ENCODE results near the gene RELT. TPM values are rescaled to one million over a fixed set of nuclear protein-coding genes. Genes with fewer than 3 reads are reported as not detected.

RELT gene
- total and polyA plus RNA-seq, 2 donors (not counting 1 experiment from before 2014, with no cell fraction given) = 71.6 to 92.4 TPM

DNA sequence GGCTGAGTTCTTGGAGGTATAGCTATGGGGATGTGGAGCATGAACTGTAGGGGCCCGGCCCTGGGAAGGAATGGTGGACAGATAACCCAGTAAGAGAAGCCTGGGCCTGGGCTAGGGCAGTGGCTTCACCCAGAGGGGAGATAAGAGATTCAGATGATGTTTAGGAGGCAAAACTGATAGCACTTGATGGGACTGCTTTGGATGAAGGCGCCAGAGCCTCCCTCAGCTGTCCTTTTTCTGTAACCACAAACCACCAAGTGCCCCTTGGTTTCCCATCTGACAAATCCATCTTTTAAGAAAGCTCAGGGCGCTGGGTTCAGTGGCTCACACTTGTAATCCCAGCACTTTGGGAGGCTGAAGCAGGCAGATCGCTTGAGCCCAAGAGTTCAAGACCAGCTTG, 23.4 kb downstream of the RELT start:
- Histone ChIP-seq H3K27ac (ENCODE audit: low read length in 2 of 2) (peak overlapping the region in 1 of 2 donors; percentile 48), H3K4me1 (ENCODE audit: control insufficient read depth in 2 of 2, insufficient read depth in 2 of 2, low read length in 2 of 2) (no peaks in the 10 kb centered on the region), H3K27me3 (replicated peaks in 1 of 4; ENCODE audit: control extremely low read depth in 1 of 4, control insufficient read depth in 3 of 4, insufficient read depth in 4 of 4, low read length in 3 of 4) (no peaks in the 10 kb centered on the region), H3K79me2 (ENCODE audit: control insufficient read depth, insufficient read depth, low read length) (peaks cover 3% of the 10 kb centered on the region), H3K36me3 (replicated peaks in 1 of 2; ENCODE audit: control extremely low read depth in 1 of 2, control insufficient read depth in 1 of 2, extremely low read depth in 1 of 2, insufficient read depth in 2 of 2, low read length in 1 of 2) (peaks cover 0 to 47% of the 10 kb centered on the region in 2 experiments), H3K4me3 (ENCODE audit: control extremely low read depth in 1 of 5, extremely low read depth in 1 of 5, insufficient read depth in 1 of 5, low read depth in 2 of 5, low read length in 4 of 5) (no peak overlapping the region), H3K9me3 (ENCODE audit: control extremely low read depth in 1 of 3, control insufficient read depth in 2 of 3, insufficient read depth in 1 of 3, low read length in 2 of 3) (no peaks in the 10 kb centered on the region), H3K9ac (ENCODE audit: low read length) (no peak overlapping the region), H2AFZ (ENCODE audit: insufficient read depth, low read depth, low read length, poor library complexity, severe bottlenecking) (no peak overlapping the region), H4K20me1 (ENCODE audit: control insufficient read depth, insufficient read depth, low read length, poor library complexity, severe bottlenecking) (peaks cover 16% of the 10 kb centered on the region), H3K4me2 (replicated peaks; ENCODE audit: low read depth, low read length, poor library complexity, severe bottlenecking) (no peak overlapping the region)
- intact Hi-C loops (cut with micrococcal nuclease) = no loop called here
- ChIA-PET CTCF (interaction anchor here (1.4 to 9.4 kb wide), 3 partner anchors 48 to 262 kb away, joined by 4 to 102 read pairs (median 4); no protein-coding TSS in a partner anchor), POLR2A (no interaction called here)
- peaks cover 2% of the 10 kb centered on the region for H3K4me1 Mint-ChIP-seq
- 42% methylated on average over 4 of the region's 4 CpGs for WGBS (ENCODE audit: insufficient coverage)
- TF ChIP-seq, protein P1, sequence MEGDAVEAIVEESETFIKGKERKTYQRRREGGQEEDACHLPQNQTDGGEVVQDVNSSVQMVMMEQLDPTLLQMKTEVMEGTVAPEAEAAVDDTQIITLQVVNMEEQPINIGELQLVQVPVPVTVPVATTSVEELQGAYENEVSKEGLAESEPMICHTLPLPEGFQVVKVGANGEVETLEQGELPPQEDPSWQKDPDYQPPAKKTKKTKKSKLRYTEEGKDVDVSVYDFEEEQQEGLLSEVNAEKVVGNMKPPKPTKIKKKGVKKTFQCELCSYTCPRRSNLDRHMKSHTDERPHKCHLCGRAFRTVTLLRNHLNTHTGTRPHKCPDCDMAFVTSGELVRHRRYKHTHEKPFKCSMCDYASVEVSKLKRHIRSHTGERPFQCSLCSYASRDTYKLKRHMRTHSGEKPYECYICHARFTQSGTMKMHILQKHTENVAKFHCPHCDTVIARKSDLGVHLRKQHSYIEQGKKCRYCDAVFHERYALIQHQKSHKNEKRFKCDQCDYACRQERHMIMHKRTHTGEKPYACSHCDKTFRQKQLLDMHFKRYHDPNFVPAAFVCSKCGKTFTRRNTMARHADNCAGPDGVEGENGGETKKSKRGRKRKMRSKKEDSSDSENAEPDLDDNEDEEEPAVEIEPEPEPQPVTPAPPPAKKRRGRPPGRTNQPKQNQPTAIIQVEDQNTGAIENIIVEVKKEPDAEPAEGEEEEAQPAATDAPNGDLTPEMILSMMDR (IDR thresholded peaks at IDR 0.05) = no peak
- TF ChIP-seq EZH2 (IDR thresholded peaks at IDR 0.05; ENCODE audit: borderline replicate concordance, insufficient read depth, low read depth, low read length, poor library complexity, severe bottlenecking) = no peak
- no peak overlapping the region for H3K4me3 Mint-ChIP-seq
- DNase-seq (no peak), ATAC-seq (ENCODE audit: low read depth) (no peak)
- no peaks in the 10 kb centered on the region for H3K9me3 Mint-ChIP-seq (ENCODE audit: insufficient read depth)
- H3K27me3 Mint-ChIP-seq = no peaks in the 10 kb centered on the region
- H3K27ac Mint-ChIP-seq = peak overlapping the region; percentile 73

DNA sequence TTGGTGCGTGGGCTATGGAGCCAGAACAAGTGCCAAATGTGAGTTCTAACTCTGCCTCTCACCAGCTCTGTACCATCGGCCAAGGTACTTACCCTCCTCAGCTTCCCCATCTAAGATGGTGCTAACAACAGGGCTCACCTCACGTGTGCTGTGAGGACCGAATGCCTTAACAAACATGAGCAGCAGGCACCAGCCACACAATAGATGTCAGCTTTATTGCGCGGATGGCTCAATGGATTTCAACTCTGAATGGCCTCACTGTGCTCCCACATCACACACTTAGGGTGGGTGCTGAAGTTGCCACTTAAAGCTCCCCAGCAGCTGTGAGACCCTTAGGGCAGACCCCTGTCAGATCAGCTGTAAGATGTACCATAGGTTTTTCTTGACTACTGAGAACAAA, 24.1 kb downstream of the RELT start:
- H3K27ac ChIP-seq (ENCODE audit: low read length in 2 of 2) = peak overlapping the region in 1 of 2 donors; percentile 14
- no peak overlapping the region for H3K9ac ChIP-seq (ENCODE audit: low read length)
- Mint-ChIP-seq H3K27me3 (no peaks in the 10 kb centered on the region), H3K9me3 (ENCODE audit: insufficient read depth) (no peaks in the 10 kb centered on the region), H3K4me1 (peaks cover 2% of the 10 kb centered on the region), H3K4me3 (no peak overlapping the region), H3K27ac (peak overlapping the region; percentile 79)
- POLR2A ChIA-PET = interaction anchor here (1.0 kb wide), 1 partner anchor 16 kb away, joined by 3 read pairs; no protein-coding TSS in a partner anchor
- H3K27me3 ChIP-seq (replicated peaks in 1 of 4; ENCODE audit: control extremely low read depth in 1 of 4, control insufficient read depth in 3 of 4, insufficient read depth in 4 of 4, low read length in 3 of 4) = no peaks in the 10 kb centered on the region
- intact Hi-C loops (cut with micrococcal nuclease) = no loop called here
- H3K36me3 ChIP-seq (replicated peaks in 1 of 2; ENCODE audit: control extremely low read depth in 1 of 2, control insufficient read depth in 1 of 2, extremely low read depth in 1 of 2, insufficient read depth in 2 of 2, low read length in 1 of 2) = peaks cover 0 to 42% of the 10 kb centered on the region in 2 experiments
- TF ChIP-seq, protein P1 (IDR thresholded peaks at IDR 0.05) = no peak
- no peak for TF ChIP-seq EZH2 (IDR thresholded peaks at IDR 0.05; ENCODE audit: borderline replicate concordance, insufficient read depth, low read depth, low read length, poor library complexity, severe bottlenecking)
- no peak overlapping the region for H3K4me3 ChIP-seq (ENCODE audit: control extremely low read depth in 1 of 5, extremely low read depth in 1 of 5, insufficient read depth in 1 of 5, low read depth in 2 of 5, low read length in 4 of 5)
- DNase-seq (peak; percentile 43), ATAC-seq (ENCODE audit: low read depth) (no peak)
- no peaks in the 10 kb centered on the region for H3K4me1 ChIP-seq (ENCODE audit: control insufficient read depth in 2 of 2, insufficient read depth in 2 of 2, low read length in 2 of 2)
- H4K20me1 ChIP-seq (ENCODE audit: control insufficient read depth, insufficient read depth, low read length, poor library complexity, severe bottlenecking) = peaks cover 9% of the 10 kb centered on the region
- H3K4me2 ChIP-seq (replicated peaks; ENCODE audit: low read depth, low read length, poor library complexity, severe bottlenecking) = no peak overlapping the region
- H3K9me3 ChIP-seq (ENCODE audit: control extremely low read depth in 1 of 3, control insufficient read depth in 2 of 3, insufficient read depth in 1 of 3, low read length in 2 of 3) = no peaks in the 10 kb centered on the region
- no peaks in the 10 kb centered on the region for H3K79me2 ChIP-seq (ENCODE audit: control insufficient read depth, insufficient read depth, low read length)
- CTCF ChIA-PET = interaction anchor here (0.7 to 9.4 kb wide), 7 partner anchors 10 to 261 kb away, joined by 3 to 102 read pairs (median 4); no protein-coding TSS in a partner anchor
- no peak overlapping the region for H2AFZ ChIP-seq (ENCODE audit: insufficient read depth, low read depth, low read length, poor library complexity, severe bottlenecking)
- WGBS (ENCODE audit: insufficient coverage) = 85% methylated on average over 2 of the region's 6 CpGs
